Endothelial cell of hepatic sinusoid (primary cell): ENCODE measurements around the gene IFITM5.
"Not testable (repeated sequence)": the region's sequence is repeated elsewhere in the genome, so short reads cannot be mapped to it uniquely, and the experiment has no call there.

Experiments used
- in situ Hi-C: cut with HindIII; loops from 2 replicates; pipeline ENCODE4 v1.10.0; 2017; ENCODE audit warnings: low sequenced_read_pairs

Gene IFITM5

GRCh38 chr11:271319-271715 is 28.0 kb downstream of the IFITM5 start:
- in situ Hi-C loops, result no loop called here

DNA sequence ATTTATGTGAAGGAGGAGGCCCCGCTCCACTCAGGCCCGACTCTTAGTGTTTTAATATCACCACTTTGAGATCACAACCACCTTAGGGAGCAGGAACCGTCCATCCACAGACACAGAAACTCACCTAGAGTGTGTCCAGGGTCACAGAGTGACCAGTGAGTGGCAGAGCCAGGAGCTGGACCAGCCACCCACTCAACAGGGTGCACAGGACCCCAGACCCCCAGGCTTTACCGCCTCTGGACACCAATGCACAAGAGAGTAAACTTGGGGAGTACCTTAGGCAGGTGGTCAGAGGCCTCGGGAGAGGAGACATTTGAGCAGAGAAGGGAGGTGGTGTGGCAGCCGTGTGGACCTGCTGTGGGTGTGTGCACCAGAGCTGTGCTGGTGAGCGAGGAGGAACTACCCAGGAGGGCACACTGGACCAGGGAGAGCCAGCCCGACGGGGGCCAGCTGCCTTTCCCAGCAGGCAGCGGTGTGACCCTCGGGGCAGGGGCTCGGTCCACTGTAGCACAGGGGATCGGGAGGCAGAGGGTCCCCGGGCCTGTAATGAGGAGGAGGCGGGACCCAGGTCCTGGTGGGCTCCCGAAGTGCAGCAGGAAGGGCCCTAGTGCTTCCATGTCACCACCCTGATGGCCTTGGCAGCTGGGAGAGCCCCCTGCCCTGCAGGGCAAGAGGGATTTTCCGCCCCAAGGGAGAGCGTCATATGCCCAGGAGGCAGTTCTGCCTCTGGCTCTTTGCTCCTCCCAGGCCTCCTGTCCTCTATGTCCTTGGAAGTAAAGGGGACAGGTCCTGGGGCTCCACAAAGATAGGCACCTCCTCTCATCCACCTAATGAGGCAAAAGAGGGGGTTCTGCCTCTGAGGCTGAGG is 28.6 kb downstream of the IFITM5 start:
- in situ Hi-C loops, result no loop called here

DNA sequence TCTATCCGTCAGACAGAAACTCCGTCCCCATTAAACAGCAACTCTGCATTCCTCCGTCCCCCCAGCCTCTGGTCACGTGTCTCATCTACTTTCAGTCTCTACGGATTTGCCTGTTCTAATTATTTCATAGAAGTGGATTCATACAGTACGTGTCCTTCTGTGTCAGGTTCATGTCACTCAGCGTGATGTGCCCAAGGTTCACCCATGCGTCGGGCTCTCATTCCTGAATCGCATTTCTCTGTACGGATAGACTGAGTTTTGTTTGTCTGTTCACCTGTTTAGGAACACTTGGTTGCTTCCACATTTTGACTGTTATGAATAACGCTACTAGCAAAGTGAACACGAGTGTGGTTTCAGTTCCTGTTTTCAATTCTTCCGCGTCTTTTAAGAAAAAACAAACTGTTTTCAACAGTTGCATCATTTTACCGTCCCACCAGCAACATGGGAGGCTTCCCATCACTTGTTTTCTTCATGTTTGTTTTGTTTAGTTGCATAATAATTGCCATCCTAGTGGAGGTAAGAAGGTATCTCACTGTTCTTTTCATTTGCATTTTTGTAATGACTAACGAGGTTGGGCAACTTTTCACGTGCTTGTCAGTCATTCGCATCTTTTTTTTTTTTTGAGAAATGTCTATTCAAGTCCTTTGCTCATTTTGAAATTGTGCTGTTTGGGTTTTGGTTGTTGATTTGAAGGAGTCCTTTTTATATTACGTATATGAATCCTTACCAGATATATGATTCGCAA is 30.0 kb downstream of the IFITM5 start:
- in situ Hi-C loops, result no loop called here

GRCh38 chr11:268716-269145 is 30.6 kb downstream of the IFITM5 start:
- in situ Hi-C loops, result not testable (repeated sequence)

DNA sequence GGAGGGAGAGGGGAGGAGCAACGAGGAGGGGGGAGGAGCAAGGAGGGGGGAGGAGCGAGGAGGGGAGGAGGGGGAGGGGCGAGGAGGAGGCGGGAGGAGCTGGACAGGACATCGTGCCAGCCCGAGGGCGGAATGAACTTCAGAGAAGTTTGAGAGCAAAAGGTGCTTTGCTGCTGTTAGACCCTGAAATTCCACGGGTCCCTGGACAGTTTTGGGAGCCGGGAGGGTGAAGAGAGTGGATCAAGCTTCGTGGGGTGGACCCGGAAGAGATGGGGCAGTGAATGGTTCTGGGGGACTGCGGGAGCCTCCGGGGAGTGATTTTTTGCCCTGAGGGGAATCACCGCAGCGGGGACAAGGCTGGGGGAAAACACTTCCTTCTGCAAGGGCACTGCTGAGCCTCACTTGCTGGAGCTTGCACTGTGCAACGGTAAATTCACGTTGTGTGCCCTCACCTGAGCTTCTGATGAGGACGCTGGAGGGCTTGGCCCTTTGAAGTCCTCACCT is 31.8 kb downstream of the IFITM5 start:
- in situ Hi-C loops, result no loop called here

DNA sequence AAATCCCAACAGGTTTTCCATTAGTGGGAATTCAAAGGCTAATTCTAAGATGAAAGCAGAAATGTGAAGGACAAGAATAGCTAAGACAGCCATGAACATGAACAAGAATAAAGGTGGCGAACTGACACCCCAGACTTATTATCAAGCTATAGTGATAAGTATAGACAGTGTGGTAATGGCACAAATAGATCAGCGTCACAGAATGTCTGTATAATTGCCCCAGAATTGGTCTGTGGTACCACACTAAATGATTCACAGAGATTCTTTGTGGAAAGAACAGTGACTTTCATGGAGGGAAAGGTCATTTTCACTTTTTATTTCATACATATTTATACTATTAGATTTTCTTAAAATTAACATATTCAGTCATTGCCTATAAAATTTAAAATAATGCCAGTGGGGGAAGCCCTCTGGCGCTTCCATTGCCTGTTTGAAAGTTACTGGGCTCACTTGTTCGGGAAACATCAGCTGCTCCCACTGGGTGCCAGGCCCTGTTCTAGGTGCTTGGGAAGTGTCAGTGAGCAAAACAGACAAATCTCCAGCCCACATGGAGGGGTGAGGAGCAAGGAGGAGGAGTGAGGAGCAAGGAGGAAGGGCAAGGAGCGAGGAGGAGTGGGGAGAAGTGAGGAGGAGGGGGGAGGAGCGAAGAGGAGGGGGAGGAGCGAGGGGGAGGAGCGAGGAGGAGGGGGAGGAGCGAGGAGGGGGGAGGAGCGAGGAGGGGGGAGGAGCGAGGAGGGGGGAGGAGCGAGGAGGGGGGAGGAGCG is 32.5 kb downstream of the IFITM5 start:
- in situ Hi-C loops, result no loop called here

DNA sequence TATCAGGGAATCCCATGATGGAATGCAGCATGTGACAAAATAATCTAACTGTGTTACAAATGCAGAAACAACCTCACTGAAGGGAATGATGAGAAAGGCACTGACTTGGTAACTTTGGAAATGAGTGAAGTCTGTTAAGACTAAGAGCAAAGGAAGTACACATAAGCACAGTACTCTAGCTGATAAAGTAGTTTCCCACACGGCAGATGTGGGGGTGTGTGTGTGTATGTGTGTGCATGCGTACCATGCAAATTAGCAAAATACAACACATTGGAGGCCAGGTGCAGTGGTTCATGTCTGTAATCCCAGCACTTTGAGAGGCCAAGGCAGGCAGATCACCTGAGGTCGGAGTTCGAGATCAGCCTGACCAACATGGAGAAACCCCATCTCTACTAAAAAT is 37.7 kb downstream of the IFITM5 start:
- in situ Hi-C loops, result no loop called here

- in situ Hi-C loops, result no loop called here
Measured at GRCh38 chr11:259413-259812, 39.9 kb downstream of the IFITM5 start.

DNA sequence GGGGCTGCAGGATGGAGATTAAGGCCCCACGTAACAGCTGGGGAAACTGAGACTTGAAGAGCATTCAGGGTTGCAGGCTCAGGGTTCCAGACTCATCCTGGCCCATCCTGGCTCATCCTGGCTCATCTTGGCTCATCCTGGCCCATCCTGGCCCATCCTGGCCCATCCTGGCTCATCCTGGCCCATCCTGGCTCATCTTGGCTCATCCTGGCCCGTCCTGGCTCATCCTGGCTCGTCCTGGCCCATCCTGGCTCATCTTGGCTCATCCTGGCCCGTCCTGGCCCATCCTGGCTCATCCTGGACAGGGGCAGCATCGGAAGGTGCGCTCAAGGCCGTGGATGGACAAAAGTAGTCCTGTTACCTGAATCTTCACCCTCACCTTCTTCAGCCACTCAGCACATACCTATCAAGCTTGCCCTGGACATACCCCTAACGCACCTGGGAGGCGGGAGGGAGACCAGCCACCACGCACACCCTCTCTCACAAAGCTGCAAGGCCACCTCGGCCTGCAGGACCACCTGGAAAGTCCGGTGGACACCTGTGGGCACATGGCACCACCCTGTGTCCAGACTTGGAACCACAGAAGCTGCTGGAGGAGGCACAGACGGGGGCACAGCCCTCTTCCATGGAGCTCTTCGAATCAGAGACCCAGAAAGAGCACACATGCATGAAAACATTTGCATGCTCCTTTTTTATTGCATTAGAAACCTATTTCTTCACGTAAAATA is 41.4 kb downstream of the IFITM5 start:
- in situ Hi-C loops, result no loop called here

GRCh38 chr11:256952-257737 is 42.2 kb downstream of the IFITM5 start:
- in situ Hi-C loops, result no loop called here

- in situ Hi-C loops, result no loop called here
Measured at GRCh38 chr11:255816-256215, 43.5 kb downstream of the IFITM5 start.

DNA sequence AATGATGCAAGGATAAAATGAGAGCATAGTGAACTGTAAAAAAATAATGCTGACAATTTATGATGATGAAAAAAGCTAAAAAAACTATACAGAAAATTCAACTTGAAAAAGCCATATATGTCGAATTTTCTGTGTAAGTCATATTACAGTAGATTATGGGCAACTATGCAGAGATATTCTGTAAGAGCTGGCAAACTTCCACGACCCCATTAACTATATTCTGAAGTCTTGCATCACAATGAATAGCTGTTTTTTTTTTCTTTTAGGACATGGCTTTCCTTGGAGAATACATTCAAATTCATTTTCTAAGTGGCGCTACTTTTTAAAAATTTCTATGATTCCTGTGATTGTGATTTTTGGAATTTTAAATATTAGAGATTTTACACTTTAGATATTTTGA is 44.1 kb downstream of the IFITM5 start:
- in situ Hi-C loops, result no loop called here

- in situ Hi-C loops, result loop anchor here (5.0 kb wide), 4 partner anchors 53 to 198 kb away; partner anchors contain the start of genes IFITM2 and PTDSS2
Measured at GRCh38 chr11:253886-254270, 45.4 kb downstream of the IFITM5 start.

DNA sequence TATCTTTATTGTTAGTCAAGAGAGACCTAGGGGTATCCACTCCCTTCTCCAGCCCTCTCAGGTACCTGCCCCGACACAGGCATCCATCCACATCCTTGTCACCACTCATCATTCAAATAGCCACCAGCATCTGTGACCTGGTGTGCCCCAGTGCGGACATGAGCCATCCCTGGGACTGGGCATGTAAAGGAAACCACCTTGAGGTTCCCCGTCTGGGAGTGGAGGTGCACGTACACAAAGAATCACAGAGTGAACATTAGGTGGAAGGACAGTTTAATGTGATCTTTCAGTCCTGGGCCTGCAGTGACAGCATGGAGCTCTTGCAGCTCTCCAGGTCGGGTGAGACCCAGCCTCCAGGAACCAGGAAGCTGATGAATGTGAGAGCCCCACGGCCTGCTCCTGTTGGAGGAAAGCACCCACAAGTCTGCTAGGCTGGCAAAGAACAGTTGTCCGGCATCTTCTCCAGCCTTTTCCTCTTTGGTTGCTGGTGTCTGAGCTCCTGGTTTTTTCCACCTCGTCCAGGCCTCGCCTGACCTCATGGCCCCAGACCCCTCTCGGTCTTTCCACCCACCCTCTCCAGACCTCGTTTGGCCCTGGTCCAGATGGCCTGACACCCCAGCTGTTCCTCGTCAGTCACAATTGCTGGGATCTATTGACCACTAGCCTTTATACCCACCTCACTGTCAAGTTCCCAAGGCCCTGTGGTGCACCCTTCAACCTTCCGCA is 46.0 kb downstream of the IFITM5 start:
- in situ Hi-C loops, result loop anchor here (5.0 kb wide), 4 partner anchors 54 to 199 kb away; partner anchors contain the start of genes IFITM2 and PTDSS2

DNA sequence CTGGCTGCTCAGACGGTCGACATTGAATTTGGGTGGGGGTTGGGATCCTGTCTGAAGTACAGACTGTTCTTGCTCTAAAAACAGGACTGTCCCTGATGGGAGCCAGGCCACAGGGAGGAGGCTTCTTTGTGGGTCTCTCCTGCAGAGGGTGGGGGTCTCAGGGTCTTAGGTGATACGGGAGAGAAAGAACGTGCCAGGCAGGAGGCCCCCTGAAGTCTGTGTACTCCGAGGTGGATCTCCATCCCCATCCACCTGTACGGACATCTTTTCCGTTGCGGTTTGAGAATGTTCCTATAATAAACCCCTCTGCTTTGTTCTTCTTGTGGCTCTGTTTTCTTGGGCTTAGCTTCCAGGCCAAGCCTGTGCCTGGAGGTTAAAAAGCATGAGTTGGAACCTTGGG is 46.7 kb downstream of the IFITM5 start:
- in situ Hi-C loops, result loop anchor here (5.0 kb wide), 4 partner anchors 55 to 200 kb away; partner anchors contain the start of genes IFITM2 and PTDSS2

DNA sequence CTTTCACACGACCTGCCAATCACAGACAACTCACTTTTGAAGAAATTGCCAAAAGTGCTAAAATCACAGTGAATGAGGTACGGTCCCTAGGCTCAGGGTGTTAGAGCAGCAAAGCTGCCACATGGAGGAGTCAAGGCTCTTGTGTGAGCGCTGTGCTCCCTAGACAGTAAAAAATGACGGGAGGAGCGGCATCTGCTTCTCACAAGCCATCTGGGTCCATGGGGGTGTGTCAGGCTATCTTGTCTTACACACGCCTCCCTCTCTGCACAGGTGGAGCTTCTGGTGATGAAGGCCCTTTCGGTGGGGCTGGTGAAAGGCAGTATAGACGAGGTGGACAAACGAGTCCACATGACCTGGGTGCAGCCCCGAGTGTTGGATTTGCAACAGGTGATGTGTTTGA is 47.8 kb downstream of the IFITM5 start:
- in situ Hi-C loops, result loop anchor here (5.0 kb wide), 4 partner anchors 56 to 201 kb away; partner anchors contain the start of genes IFITM2 and PTDSS2

GRCh38 chr11:250740-251299 is 48.5 kb downstream of the IFITM5 start:
- in situ Hi-C loops, result loop anchor here (5.0 kb wide), 4 partner anchors 56 to 201 kb away; partner anchors contain the start of genes IFITM2 and PTDSS2

- in situ Hi-C loops, result loop anchor here (5.0 kb wide), 4 partner anchors 57 to 202 kb away; partner anchors contain the start of genes IFITM2 and PTDSS2
Measured at GRCh38 chr11:250274-250673, 49.1 kb downstream of the IFITM5 start.
